Bronchial epithelial cell (primary cell): ENCODE results near the gene IQSEC3. TPM values are rescaled to one million over a fixed set of nuclear protein-coding genes. Genes with fewer than 3 reads are reported as not detected.
"Not testable (repeated sequence)": the region's sequence is repeated elsewhere in the genome, so short reads cannot be mapped to it uniquely, and the experiment has no call there.

Experiments
- DNase-seq: peaks from one replicate; pipeline ENCODE4 v3.0.0-alpha.2; 2010; ENCODE audit warnings: low read depth
- FAIRE-seq: peaks from 2 replicates; lab custom pipeline; 2011; peaks lifted over from hg19 to GRCh38; lab: Jason Lieb, UNC
- H3K27me3 ChIP-seq: 2 replicates; pipeline ENCODE4 v1.5.1; 2011; ENCODE audit warnings: low read length; ENCODE audit not compliant: control insufficient read depth, insufficient read depth
- H3K36me3 ChIP-seq: 2 replicates; pipeline ENCODE4 v1.5.1; 2011; ENCODE audit warnings: low read length; ENCODE audit not compliant: control insufficient read depth, insufficient read depth
- H3K4me3 ChIP-seq: 2 replicates; pipeline ENCODE4 v1.5.1; 2011; ENCODE audit warnings: mild to moderate bottlenecking, low read depth, low read length, control low read depth
- CTCF ChIP-seq: IDR thresholded peaks from 2 replicates; pipeline ENCODE4 v1.5.1; 2011; ENCODE audit warnings: mild to moderate bottlenecking, moderate library complexity, low read length, control low read depth, inconsistent platforms; ENCODE audit not compliant: insufficient read depth, severe bottlenecking
- total RNA-seq: library from RNA; depleted of rRNA; stranded (reverse); fragments of >200 nt; gene quantifications from 2 replicates; pipeline ENCODE4 v1.2.1, GENCODE V29; 2014

The IQSEC3 gene
- total RNA-seq, 1 donor from 2014 or later, result not detected

DNA sequence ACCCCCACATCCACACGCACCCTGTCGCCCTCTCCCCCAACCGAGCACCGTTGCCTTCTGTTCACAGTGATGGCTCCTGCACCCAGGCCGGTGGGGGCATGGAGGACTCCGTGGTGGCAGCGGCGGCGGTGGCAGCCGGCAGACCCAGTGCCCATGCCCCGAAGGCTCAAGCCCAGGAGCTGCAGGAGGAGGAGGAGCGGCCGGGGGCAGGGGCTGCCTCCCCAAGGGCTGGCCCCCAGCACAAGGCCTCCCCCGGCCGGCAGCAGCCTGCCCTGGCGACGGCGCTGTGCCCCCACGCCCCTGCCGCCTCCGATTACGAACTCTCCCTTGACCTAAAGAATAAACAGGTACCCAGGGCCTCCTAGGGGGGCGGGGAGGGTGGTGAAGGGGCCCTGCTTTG lies 59.0 kb downstream of the IQSEC3 start:
- Histone ChIP-seq H3K36me3 (no peaks in the 10 kb centered on the region), H3K4me3 (no peak overlapping the region), H3K27me3 (no peaks in the 10 kb centered on the region)
- no peak for FAIRE-seq
- DNase-seq, result no peak
- TF ChIP-seq CTCF, result no peak

DNA sequence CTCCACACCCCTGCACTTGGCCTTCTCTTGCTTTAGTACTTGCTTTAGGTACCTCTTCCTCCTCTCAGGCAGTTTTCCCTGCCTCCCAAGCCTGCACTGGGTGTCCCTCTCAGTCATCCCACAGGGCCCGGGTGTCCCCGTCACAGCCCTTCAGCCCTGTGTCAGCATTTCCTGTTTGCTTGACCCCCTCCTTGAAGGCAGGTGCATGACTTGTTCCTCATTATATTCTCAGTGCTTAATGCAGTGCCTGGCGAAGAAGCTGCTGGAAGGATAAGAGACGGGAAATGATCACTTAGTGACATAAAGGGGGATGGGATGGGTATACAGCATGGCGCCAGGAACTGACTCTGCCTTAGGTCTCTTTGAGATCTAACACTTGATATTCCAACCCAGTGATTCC lies 61.5 kb downstream of the IQSEC3 start:
- Histone ChIP-seq H3K4me3 (no peak overlapping the region), H3K36me3 (no peaks in the 10 kb centered on the region), H3K27me3 (no peaks in the 10 kb centered on the region)
- no peak for TF ChIP-seq CTCF
- no peak for FAIRE-seq
- no peak for DNase-seq

DNA sequence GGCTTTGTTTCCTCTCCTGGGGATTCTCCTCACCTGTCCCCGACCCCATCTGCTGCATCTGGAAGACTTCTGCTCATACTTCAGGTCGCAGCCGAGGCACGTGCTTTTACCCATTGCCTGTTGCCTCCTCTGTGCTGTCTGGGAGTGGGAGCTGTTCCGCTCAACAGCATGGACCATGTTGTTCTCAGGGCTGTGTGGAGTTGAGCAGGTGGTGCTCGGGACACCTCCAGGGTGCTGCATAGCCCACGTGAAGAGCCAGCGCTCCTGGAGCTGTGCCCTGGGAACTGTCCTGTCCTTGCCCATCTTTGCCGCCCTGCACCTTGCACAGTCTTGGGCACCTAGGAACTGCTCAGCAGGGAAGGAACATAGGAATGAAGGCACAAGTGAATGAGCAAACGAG lies 62.4 kb downstream of the IQSEC3 start:
- TF ChIP-seq CTCF, result no peak
- no peaks in the 10 kb centered on the region for H3K27me3 ChIP-seq
- no peak for FAIRE-seq

DNA sequence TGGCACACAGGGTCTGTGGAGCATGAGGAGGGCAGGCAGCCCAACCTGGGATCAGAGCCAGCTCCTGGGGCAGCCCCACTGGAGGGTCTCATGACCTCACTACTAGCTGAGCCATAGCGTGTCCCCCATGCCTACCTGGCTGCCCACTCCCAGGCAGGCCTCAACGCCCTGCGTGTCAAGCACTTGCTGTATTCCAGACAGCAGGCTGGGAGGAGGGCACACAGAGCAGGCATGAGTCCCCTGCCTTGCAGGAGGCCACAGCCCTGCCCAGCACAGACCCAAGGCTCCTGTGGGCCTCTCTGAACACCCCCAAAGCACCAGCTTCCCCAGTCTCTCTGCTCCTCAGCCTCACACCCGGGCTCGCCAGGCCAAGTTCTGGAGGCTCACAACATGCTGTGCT lies 64.0 kb downstream of the IQSEC3 start:
- no peak for DNase-seq

More for the DNA sequence above, 62.4 kb downstream of the IQSEC3 start:
- Histone ChIP-seq H3K36me3 (no peaks in the 10 kb centered on the region), H3K4me3 (no peak overlapping the region)
- DNase-seq, result no peak

GRCh38 chr12:131008-131407 lies 64.4 kb downstream of the IQSEC3 start:
- Histone ChIP-seq H3K4me3 (no peak overlapping the region), H3K36me3 (no peaks in the 10 kb centered on the region), H3K27me3 (no peaks in the 10 kb centered on the region)
- FAIRE-seq, result no peak
- no peak for DNase-seq
- no peak for TF ChIP-seq CTCF

More for the DNA sequence above, 64.0 kb downstream of the IQSEC3 start:
- Histone ChIP-seq H3K27me3 (no peaks in the 10 kb centered on the region), H3K4me3 (no peak overlapping the region), H3K36me3 (no peaks in the 10 kb centered on the region)
- no peak for FAIRE-seq
- no peak for TF ChIP-seq CTCF

DNA sequence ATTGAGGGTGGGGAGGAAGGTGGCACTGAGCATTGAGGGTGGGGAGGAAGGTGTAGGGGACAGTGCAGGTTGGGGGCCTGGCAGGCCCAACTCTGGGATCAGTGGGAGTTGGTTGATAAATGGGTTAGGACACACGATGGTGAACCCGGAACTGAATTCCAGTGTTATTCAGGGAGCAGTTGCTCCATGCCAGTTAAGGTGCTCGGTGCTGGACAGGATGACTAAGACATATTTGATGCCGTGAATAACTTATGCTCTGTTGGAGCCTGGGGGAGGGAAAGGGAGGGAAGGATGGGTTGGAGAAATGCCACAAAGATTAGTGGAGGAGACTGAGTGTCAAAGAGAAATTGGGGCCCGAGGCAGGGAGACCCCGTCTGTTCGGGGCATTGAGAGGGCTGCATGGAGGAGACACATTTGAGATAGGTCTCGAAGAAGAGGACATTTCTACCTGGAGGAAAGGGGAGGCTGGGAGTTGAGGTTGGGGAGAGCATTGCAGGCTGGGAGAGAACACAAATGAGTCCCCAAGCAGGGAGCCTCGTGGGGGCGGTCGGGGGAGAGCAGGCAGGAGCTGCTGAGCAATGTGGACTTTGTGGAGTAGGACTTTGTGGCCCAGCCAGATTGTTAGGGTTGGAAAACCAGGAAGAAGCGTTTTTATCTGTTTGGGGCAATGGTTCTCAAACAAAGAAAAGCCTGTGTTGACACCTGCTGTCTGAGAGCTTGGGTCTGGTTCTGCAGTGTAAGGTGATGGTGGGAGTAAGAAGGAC lies 65.3 kb downstream of the IQSEC3 start:
- DNase-seq, result peak; percentile 9
- H3K36me3 ChIP-seq, result no peaks in the 10 kb centered on the region
- H3K27me3 ChIP-seq, result no peaks in the 10 kb centered on the region
- no peak for FAIRE-seq
- H3K4me3 ChIP-seq, result no peak overlapping the region
- TF ChIP-seq CTCF, result no peak

- H3K27me3 ChIP-seq, DNase-seq, H3K36me3 ChIP-seq, H3K4me3 ChIP-seq: not testable (repeated sequence)
- peak; percentile 28 for FAIRE-seq
Observed at GRCh38 chr12:133616-134232, 67.2 kb downstream of the IQSEC3 start.
